Loucy (cell line): ENCODE measurements around the gene SMIM15.

Source experiments
- CTCF ChIP-seq: fragments of 200-600 bp; sonication (generic); conservative IDR thresholded peaks from 2 replicates; pipeline ENCODE4 v1.5.1; 2014; ENCODE audit warnings: mild to moderate bottlenecking, antibody characterized with exemption, low read length
- EZH2phosphoT487 ChIP-seq: fragments of 200-600 bp; IDR thresholded peaks from 2 replicates; pipeline ENCODE4 v1.6.1; 2018; ENCODE audit warnings: antibody characterized with exemption, mild to moderate bottlenecking, moderate library complexity, borderline replicate concordance

GRCh38 chr5:61137835-61138234 lies 24.4 kb downstream of the SMIM15 start:
- no peak for TF ChIP-seq CTCF
- no peak for TF ChIP-seq EZH2phosphoT487
